GM12874 (cell line): Measurements from ENCODE around the gene BHLHA9.

Source experiments
- CTCF ChIP-seq: IDR thresholded peaks from 2 replicates; pipeline ENCODE4 v1.5.1; 2011; ENCODE audit warnings: low read depth, mild to moderate bottlenecking, control low read depth, low read length, moderate library complexity; ENCODE audit not compliant: insufficient read depth

Gene BHLHA9

GRCh38 chr17:1273492-1274244 is 3.4 kb downstream of the BHLHA9 start:
- no peak for TF ChIP-seq CTCF

GRCh38 chr17:1274245-1274608 is 4.0 kb downstream of the BHLHA9 start:
- no peak for TF ChIP-seq CTCF

- TF ChIP-seq CTCF = no peak
These were observed 5.1 kb downstream of the BHLHA9 start for GRCh38 chr17:1275205-1275961.

GRCh38 chr17:1275962-1276736 is 5.9 kb downstream of the BHLHA9 start:
- peak; percentile 88 for TF ChIP-seq CTCF

- TF ChIP-seq CTCF = no peak
These were observed 10.4 kb downstream of the BHLHA9 start for GRCh38 chr17:1280652-1281051.

GRCh38 chr17:1286379-1287106 is 16.3 kb downstream of the BHLHA9 start:
- TF ChIP-seq CTCF = no peak
